ENCODE data around the gene CCDC27.
A peak's percentile ranks its signal among the peaks of the same experiment; 100 is the strongest.

The CCDC27 gene

GRCh38 chr1:3732434-3733093 is 19.7 kb upstream of the CCDC27 start:
- TF ChIP-seq CTCF (IDR thresholded peaks at IDR 0.05; ENCODE audit: insufficient read depth, low read depth, low read length, missing control alignments), result no peak
- no peak for DNase-seq (ENCODE audit: low read depth)
- H3K4me3 ChIP-seq (ENCODE audit: low read length), result no peak overlapping the region

- no peak for TF ChIP-seq CTCF (IDR thresholded peaks at IDR 0.05; ENCODE audit: insufficient read depth, low read depth, low read length, missing control alignments)
- DNase-seq (ENCODE audit: low read depth), result no peak
- no peak overlapping the region for H3K4me3 ChIP-seq (ENCODE audit: low read length)
Measured at GRCh38 chr1:3733094-3733882, 19.0 kb upstream of the CCDC27 start.

- TF ChIP-seq CTCF (IDR thresholded peaks at IDR 0.05; ENCODE audit: insufficient read depth, low read depth, low read length, missing control alignments), result no peak
- DNase-seq (ENCODE audit: low read depth), result peak; percentile 25
- H3K4me3 ChIP-seq (ENCODE audit: low read length), result no peak overlapping the region
Measured at GRCh38 chr1:3733883-3734589, 18.2 kb upstream of the CCDC27 start.

GRCh38 chr1:3734602-3735001 is 17.6 kb upstream of the CCDC27 start:
- no peak overlapping the region for H3K4me3 ChIP-seq (ENCODE audit: low read length)
- DNase-seq (ENCODE audit: low read depth), result no peak
- TF ChIP-seq CTCF (IDR thresholded peaks at IDR 0.05; ENCODE audit: insufficient read depth, low read depth, low read length, missing control alignments), result no peak

- H3K4me3 ChIP-seq (ENCODE audit: low read length), result no peak overlapping the region
- TF ChIP-seq CTCF (IDR thresholded peaks at IDR 0.05; ENCODE audit: insufficient read depth, low read depth, low read length, missing control alignments), result no peak
- no peak for DNase-seq (ENCODE audit: low read depth)
Measured at GRCh38 chr1:3735027-3735681, 17.1 kb upstream of the CCDC27 start.

- no peak overlapping the region for H3K4me3 ChIP-seq (ENCODE audit: low read length)
- DNase-seq (ENCODE audit: low read depth), result no peak
- no peak for TF ChIP-seq CTCF (IDR thresholded peaks at IDR 0.05; ENCODE audit: insufficient read depth, low read depth, low read length, missing control alignments)
Measured at GRCh38 chr1:3735688-3736087, 16.6 kb upstream of the CCDC27 start.
